Glutamatergic neuron (in vitro differentiated cells): ENCODE results near the gene CCDC116. TPM values are rescaled to one million over a fixed set of nuclear protein-coding genes. Genes with fewer than 3 reads are reported as not detected.
A peak's percentile ranks its signal among the peaks of the same experiment; 100 is the strongest.
"Not testable (repeated sequence)": the region's sequence is repeated elsewhere in the genome, so short reads cannot be mapped to it uniquely, and the experiment has no call there.

Experiments used
- DNase-seq: peaks from one replicate; pipeline ENCODE4 v3.0.0; 2022
- H3K27ac Mint-ChIP-seq: one replicate; pipeline ENCODE4 v1.8.0; 2020; ENCODE audit warnings: mild to moderate bottlenecking, mixed read lengths, inconsistent platforms; ENCODE audit not compliant: unreplicated experiment
- H3K27me3 Mint-ChIP-seq: one replicate; pipeline ENCODE4 v1.8.0; 2020; ENCODE audit warnings: mild to moderate bottlenecking, moderate library complexity, mixed read lengths, inconsistent platforms; ENCODE audit not compliant: unreplicated experiment
- H3K36me3 Mint-ChIP-seq: one replicate; pipeline ENCODE4 v1.8.0; 2020; ENCODE audit warnings: mild to moderate bottlenecking, mixed read lengths, inconsistent platforms; ENCODE audit not compliant: unreplicated experiment
- H3K4me1 Mint-ChIP-seq: one replicate; pipeline ENCODE4 v1.8.0; 2020; ENCODE audit warnings: mild to moderate bottlenecking, low read depth, mixed read lengths, inconsistent platforms; ENCODE audit not compliant: unreplicated experiment
- H3K4me3 Mint-ChIP-seq: one replicate; pipeline ENCODE4 v1.8.0; 2020; ENCODE audit warnings: mild to moderate bottlenecking, mixed read lengths, inconsistent platforms; ENCODE audit not compliant: unreplicated experiment
- H3K9me3 Mint-ChIP-seq: one replicate; pipeline ENCODE4 v1.8.0; 2020; ENCODE audit warnings: mild to moderate bottlenecking, moderate library complexity, mixed read lengths, inconsistent platforms; ENCODE audit not compliant: unreplicated experiment
- CTCF ChIP-seq: fragments of 200-600 bp; sonication (generic); IDR thresholded peaks from one replicate; pipeline ENCODE4 v1.5.0; 2021; ENCODE audit not compliant: partially characterized antibody, unreplicated experiment
- total RNA-seq: library from RNA; stranded (reverse); fragmentation: NEBNext Ultra II Directional; extraction: Animal tissue kit (Norgen Biotek cat#: 25700); gene quantifications from one replicate; pipeline ENCODE4 v1.2.1, GENCODE V29; 2021; ENCODE audit not compliant: unreplicated experiment

CCDC116 gene
- total RNA-seq, 1 donor from 2014 or later = 0.71 TPM

GRCh38 chr22:21643533-21644357 lies 11.2 kb downstream of the CCDC116 start:
- no peak for DNase-seq
- Mint-ChIP-seq H3K27me3 (peaks cover 6% of the 10 kb centered on the region), H3K36me3 (no peaks in the 10 kb centered on the region), H3K4me1 (peaks cover 14% of the 10 kb centered on the region), H3K27ac (no peak overlapping the region), H3K9me3 (peaks cover 2% of the 10 kb centered on the region), H3K4me3 (peak overlapping the region; percentile 60)
- no peak for TF ChIP-seq CTCF

GRCh38 chr22:21645513-21645912 lies 13.0 kb downstream of the CCDC116 start:
- H3K36me3 Mint-ChIP-seq, H3K27me3 Mint-ChIP-seq, H3K4me3 Mint-ChIP-seq, H3K27ac Mint-ChIP-seq, DNase-seq, H3K9me3 Mint-ChIP-seq: not testable (repeated sequence)
- peaks cover 18% of the 10 kb centered on the region for H3K4me1 Mint-ChIP-seq

GRCh38 chr22:21646608-21647590 lies 14.3 kb downstream of the CCDC116 start:
- H3K27ac Mint-ChIP-seq = no peak overlapping the region
- peaks cover 21% of the 10 kb centered on the region for H3K4me1 Mint-ChIP-seq
- peak; percentile 84 for DNase-seq
- H3K9me3 Mint-ChIP-seq = peaks cover 9% of the 10 kb centered on the region
- no peaks in the 10 kb centered on the region for H3K36me3 Mint-ChIP-seq
- peaks cover 10% of the 10 kb centered on the region for H3K27me3 Mint-ChIP-seq
- TF ChIP-seq CTCF = peak; percentile 86
- H3K4me3 Mint-ChIP-seq = peak overlapping the region; percentile 55

- H3K27ac Mint-ChIP-seq = peak overlapping the region; percentile 98
These were observed 17.7 kb downstream of the CCDC116 start for GRCh38 chr22:21650280-21650679.

More at GRCh38 chr22:21650280-21650679, 17.7 kb downstream of the CCDC116 start:
- H3K4me3 Mint-ChIP-seq = peak overlapping the region; percentile 95
- H3K4me1 Mint-ChIP-seq = peaks cover 17% of the 10 kb centered on the region
- TF ChIP-seq CTCF = no peak
- H3K36me3 Mint-ChIP-seq = no peaks in the 10 kb centered on the region
- no peak for DNase-seq
- H3K9me3 Mint-ChIP-seq = peaks cover 9% of the 10 kb centered on the region
- H3K27me3 Mint-ChIP-seq = peaks cover 10% of the 10 kb centered on the region
